HL-60 (cell line): ENCODE data around the gene TRAPPC14.

ENCODE experiments used
- DNase-seq, 2 experiments: peaks; one replicate each; pipeline ENCODE4 v3.0.0-alpha.2; 2010 to 2020; ENCODE audit warnings: low read depth in 1 of 2, low spot score in 1 of 2
- H3K27ac ChIP-seq: fragments of 250-450 bp; sonication (Bioruptor Pico); replicated peaks from 2 replicates; pipeline ENCODE4 v1.5.1; 2020; ENCODE audit warnings: mild to moderate bottlenecking, moderate library complexity
- H3K27me3 ChIP-seq: fragments of 250-450 bp; sonication (Bioruptor Pico); 2 replicates; pipeline ENCODE4 v1.5.1; 2021; ENCODE audit warnings: mild to moderate bottlenecking, moderate library complexity; ENCODE audit not compliant: insufficient read depth, poor library complexity, severe bottlenecking
- H3K4me3 ChIP-seq: replicated peaks from 2 replicates; pipeline ENCODE4 v1.5.1; 2011; ENCODE audit warnings: mild to moderate bottlenecking, control low read depth, low read length; ENCODE audit not compliant: insufficient read depth
- CTCF ChIP-seq: IDR thresholded peaks from one replicate; pipeline ENCODE4 v1.5.1; 2011; ENCODE audit warnings: low read length, control low read depth, inconsistent platforms; ENCODE audit not compliant: insufficient read depth
- GABPA ChIP-seq: IDR thresholded peaks from 2 replicates; pipeline ENCODE4 v1.6.1; 2012; ENCODE audit warnings: low read depth
- POLR2AphosphoS5 ChIP-seq: IDR thresholded peaks from 2 replicates; pipeline ENCODE4 v1.6.1; 2012; ENCODE audit warnings: low read depth
- REST ChIP-seq: IDR thresholded peaks from 2 replicates; pipeline ENCODE4 v1.6.1; 2012; ENCODE audit warnings: low read depth; ENCODE audit not compliant: insufficient replicate concordance
- SPI1 ChIP-seq: IDR thresholded peaks from 2 replicates; pipeline ENCODE4 v1.6.1; 2012; ENCODE audit warnings: low read depth, mild to moderate bottlenecking, borderline replicate concordance

TRAPPC14 gene

GRCh38 chr7:100119072-100119969 is 39.2 kb downstream of the TRAPPC14 start, which contains the start of the genes CNPY4 and TAF6:
CNPY4 (plus strand) TSS chr7:100119634; CDS start chr7:100119745, 111 bp downstream.
TAF6 (minus strand) TSS chr7:100119358; CDS start chr7:100114209, 5,149 bp downstream.
- DNase-seq: peak; percentile 86 to 96
- TF ChIP-seq POLR2AphosphoS5 (peak; percentile 57; the same call in 1 of the 2 replicates), REST (peak; percentile 84), SPI1 (no peak)
- H3K27me3 ChIP-seq: no peaks in the 10 kb centered on the region
- peak within 1 kb of the TSS; percentile 97 for H3K27ac ChIP-seq
- H3K4me3 ChIP-seq: peak within 1 kb of the TSS; percentile 77

GRCh38 chr7:100118388-100119071 is 40.0 kb downstream of the TRAPPC14 start:
- no peak for TF ChIP-seq GABPA
- TF ChIP-seq REST: no peak
- no peak for TF ChIP-seq CTCF
- no peak for DNase-seq
- Histone ChIP-seq H3K4me3 (peak overlapping the region; percentile 67), H3K27me3 (no peaks in the 10 kb centered on the region), H3K27ac (peak overlapping the region; percentile 97)

GRCh38 chr7:100115026-100115425 is 43.5 kb downstream of the TRAPPC14 start:
- Histone ChIP-seq H3K4me3 (no peak overlapping the region), H3K27ac (no peak overlapping the region), H3K27me3 (no peaks in the 10 kb centered on the region)
- no peak for DNase-seq
- TF ChIP-seq REST (no peak), GABPA (no peak), CTCF (no peak), POLR2AphosphoS5 (no peak), SPI1 (no peak)
